ENCODE results near the gene STMN3.
A peak's percentile ranks its signal among the peaks of the same experiment; 100 is the strongest.
"Not testable (repeated sequence)": the region's sequence is repeated elsewhere in the genome, so short reads cannot be mapped to it uniquely, and the experiment has no call there.

STMN3 gene

DNA sequence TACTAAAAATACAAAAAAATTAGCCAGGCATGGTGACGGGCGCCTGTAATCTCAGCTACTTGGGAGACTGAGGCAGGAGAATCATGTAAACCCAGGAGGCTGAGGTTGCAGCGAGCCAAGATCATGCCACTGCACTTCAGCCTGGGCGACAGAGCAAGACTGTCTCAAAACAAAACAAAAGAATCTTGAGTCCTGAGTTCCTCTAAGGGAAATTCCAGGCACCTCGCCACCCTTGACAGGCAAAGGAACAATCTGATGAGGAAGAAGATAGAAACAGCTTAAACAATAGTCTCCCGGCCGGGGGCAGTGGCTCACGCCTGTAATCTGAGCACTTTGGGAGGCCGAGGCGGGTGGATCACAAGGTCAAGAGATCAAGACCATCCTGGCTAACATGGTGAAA lies 21.8 kb downstream of the STMN3 start:
- DNase-seq: not testable (repeated sequence)

DNA sequence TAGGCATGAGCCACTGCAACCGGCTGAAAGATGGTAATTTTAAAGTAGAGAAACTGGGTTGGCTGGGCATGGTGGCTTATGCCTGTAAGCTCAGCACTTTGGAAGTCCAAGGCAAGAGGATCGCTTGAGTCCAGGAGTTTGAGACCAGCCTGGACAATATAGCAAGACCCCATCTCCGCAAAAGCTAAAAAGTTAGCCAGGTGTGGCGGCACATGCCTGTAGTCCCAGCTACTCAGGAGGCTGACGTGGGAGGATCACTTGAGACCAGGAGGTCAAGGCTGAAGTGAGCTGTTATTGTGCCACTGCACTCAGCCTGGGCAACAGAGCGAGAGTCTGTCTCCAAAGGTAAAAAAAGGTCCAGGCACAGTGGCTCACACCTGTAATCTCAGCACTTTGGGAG lies 22.3 kb downstream of the STMN3 start:
- not testable (repeated sequence) for DNase-seq

DNA sequence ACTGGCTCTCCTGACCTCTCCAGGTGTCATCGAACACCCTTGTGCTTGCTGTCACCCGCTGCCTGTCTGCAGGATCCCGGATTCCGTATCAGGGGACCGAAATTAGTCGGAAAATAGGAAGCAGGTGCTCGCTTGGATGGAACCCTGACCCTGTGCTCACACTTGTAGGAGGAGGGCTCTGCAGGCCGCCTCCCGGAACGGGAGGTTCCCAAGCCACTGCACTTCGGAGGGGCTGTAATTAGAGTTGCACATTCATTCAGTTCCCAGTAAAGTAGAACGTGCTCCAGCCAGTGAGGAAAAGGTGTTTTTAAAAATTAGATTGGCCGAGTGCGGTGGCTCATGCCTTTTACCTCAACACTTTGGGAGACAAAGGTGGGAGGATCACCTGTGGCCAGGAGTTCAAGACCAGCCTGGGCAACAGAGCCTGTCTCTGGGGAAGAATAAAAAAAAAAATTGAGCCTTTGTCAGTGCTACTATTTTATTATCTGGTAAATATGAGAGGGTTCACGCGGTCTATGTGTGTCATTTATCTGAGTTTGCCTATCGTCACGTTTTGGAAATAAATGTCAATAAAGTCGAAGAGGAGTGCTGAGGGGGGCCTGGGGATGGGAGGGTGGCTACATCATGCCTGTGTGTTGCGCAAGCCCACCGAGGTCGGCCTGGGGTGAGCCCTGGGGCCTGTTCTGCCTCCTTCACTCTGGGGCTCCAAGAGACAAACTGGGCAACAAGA lies 24.8 kb downstream of the STMN3 start:
- no peak for DNase-seq

DNA sequence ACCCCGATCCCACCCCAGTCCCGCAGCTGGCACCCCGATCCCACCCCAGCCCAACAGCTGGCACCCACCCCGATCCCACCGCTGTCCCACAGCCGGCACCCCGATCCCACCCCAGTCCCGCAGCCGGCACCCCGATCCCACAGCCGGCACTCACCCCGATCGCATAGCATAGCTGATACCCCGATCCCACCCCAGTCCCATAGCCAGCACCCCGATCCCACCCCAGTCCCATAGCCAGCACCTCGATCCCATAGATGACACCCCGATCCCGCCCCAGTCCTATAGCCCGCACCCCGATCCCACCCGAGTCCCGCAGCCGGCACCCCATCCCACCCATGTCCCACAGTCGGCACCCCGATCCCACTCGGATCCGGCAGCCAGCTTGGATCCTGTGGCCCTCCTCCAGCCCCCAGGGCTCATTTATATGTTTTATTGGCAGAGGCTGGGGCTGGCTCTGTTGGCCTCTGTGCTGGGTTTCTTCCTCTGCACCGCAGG lies 25.4 kb downstream of the STMN3 start:
- DNase-seq: no peak

DNA sequence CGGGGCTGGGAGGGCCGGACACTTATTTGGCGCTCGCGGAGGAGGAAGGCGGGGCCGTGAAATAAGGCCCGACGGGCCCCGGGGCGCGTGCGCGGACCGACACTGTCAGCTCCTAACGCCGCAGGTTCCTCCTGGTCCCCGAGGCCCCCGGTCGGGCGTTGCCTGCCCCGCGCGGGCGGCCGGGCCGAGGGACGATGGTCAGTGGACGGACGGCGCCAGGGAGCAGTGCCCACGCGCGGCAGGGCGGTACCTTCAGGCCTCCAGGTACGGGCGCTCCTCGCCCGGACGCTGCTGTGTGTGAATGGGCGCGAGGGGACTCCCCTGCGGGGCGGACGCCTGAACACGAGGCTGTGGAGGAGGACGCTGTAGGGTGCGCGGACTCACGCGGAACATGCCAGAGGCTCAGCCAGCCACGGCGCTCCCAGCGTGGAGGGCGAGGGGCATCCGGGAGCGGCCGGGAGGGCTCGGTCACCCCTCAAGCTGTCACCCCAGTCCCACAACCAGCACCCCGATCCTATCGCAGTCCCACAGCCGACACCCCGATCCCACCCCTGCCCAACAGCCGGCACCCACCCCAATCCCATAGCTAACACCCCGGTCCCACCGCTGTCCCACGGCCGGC lies 26.0 kb downstream of the STMN3 start:
- DNase-seq: peak; percentile 89

DNA sequence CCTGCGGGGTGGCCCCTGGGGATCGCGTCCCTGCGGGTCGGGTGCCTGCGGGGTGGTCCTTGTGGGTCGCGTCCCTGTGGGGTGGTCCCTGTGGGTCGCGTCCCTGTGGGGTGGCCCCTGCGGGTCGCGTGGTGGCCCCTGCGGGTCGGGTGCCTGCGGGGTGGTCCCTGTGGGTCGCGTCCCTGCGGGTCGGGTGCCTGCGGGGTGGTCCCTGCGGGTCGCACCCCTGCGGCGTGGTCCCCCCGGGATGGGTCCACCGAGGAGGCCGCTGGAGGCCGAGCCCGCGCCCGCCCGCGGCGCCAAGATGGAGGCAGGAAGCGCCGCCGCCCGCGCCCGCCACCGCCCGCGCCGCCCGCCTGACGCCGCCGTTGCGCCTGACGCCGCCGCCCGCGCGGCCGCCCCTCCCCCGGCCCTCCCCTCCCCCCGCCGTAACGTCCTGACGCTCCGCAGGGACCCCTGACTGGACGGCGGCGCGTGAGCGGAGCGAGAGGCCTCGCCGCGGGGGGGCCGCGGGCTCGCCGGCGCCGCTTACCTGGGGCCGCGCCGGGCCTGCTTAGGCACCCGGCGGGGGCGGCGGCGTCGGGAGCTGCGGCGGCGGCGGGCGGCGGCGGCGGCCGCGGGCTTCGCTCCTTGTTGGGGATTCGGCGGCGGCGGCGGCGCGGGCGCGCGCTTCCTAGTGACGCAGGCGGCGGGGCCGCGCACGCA lies 26.6 kb downstream of the STMN3 start, which contains the start of gene GMEB2:
Gene GMEB2, minus strand, starts transcription at position 678 of the 705 bp plus-strand sequence. CDS start 7,704 bp downstream, outside the sequence.
- DNase-seq: no peak

DNA sequence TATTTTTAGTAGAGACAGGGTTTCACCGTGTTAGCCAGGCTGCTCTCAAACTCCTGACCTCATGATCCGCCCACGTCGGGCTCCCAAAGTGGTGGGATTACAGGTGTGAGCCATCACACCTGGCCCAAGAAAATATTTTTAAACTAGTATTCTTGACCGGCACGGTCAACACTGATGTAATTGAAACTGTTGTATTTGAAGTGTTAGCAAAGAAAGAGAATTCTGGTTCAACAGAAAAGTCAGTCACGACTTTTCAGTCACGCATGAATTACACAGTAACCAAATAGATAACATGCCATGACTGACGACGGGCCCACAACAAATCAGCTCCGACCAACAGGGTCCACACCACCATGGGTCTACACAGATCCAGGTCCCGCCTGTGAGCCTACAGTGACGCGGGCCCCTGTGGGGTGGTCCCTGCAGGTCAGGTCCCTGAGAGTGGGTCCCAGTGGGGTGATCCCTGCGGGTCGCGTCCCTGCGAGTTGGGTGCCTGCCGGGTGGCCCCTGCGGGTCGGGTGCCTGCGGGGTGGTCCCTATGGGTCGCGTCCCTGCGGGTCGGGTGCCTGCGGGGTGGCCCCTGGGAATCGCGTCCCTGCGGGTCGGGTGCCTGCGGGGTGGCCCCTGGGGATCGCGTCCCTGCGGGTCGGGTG lies 27.3 kb downstream of the STMN3 start:
- no peak for DNase-seq

DNA sequence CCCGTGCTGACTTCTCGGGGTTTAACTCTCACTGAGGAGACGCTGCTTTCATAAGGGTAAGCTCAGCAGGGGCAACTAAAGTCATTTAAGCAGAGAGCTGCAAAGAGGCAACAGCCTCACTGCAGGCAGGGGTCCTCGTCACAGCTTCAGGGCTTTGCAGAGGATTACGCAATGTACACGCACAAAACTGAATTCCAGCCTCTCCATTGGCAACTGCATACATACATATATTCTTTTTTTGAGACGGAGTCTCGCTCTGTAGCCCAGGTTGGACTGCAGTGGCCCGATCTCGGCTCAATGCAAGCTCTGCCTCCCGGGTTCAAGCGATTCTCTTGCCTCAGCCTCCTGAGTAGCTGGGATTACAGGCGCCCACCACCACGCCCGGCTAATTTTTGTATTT lies 28.7 kb downstream of the STMN3 start:
- no peak for DNase-seq

DNA sequence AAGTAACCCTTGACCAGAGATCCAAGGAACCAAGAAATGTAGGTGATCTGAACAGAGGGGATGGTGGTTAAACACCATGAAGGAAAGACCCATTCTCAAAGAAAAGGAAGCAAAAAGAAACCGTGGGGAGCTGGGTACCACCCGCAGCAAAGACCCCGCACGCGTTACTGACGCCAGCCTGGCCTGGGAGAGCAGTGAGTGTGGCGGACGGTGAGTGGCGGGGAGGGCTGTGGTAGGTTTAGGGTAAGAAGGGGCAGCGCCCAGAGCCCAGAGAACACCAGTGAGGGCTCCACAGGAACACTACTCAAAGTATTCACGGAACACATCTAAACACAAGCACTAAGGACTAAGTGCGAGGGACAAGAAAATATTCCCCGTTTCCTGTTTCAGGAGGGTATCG lies 30.5 kb downstream of the STMN3 start:
- DNase-seq: no peak

DNA sequence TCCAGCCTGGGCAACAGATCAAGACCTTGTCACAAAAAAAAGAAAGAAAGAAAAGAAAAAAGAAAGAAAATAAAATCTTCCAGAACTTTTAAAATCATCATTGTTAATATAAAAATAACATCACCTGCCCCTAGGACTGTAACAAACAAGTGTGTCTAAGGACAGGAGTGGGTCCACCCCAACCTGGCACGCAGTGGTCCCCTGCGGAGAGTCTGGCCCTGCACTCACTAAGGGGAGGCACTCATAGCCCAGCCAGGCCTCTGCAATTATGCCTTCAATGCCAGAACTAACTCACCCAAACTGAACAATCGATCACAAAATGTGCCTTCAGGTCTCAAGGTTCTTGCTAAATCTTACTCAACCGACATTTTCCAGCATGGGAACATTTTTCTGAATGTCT lies 31.1 kb downstream of the STMN3 start:
- DNase-seq: no peak

DNA sequence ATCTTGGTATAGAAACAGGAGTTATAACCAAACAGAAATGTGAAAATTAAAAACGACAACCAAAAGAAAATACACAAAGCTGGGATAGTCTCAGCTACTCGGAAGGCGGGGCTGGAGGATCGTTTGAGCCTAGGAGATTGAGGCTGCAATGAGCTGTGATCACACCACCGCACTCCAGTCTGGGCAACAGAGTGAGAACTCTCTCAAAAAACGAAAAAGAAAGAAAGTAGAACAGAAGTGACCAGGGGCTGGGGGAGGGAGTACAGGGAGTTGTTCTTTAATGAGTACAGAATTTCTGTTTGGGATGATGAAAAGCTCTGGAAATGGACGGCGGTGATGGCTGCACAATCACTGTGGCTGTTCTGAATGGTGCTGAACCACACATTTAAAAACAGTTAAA lies 32.2 kb downstream of the STMN3 start:
- no peak for DNase-seq

DNA sequence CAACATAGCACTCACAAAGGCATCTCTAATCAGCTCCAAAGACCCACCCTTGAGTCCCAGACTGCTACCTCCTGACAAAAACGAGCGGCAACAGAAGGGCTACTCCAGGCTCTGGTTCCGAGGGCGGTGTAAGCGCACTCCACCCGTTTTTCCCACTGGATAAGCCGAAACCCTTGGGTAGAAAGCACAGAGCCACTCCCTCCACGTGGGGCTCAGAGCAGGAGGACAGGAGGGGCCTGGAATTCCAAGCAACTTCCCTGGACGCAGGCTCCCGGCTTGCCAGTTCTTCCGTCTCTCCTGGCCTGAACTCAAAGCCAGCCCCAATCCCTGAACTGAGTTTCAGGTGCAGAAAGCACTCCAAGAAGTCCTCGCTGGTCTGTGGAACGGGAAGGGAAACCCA lies 33.7 kb downstream of the STMN3 start:
- no peak for DNase-seq

DNA sequence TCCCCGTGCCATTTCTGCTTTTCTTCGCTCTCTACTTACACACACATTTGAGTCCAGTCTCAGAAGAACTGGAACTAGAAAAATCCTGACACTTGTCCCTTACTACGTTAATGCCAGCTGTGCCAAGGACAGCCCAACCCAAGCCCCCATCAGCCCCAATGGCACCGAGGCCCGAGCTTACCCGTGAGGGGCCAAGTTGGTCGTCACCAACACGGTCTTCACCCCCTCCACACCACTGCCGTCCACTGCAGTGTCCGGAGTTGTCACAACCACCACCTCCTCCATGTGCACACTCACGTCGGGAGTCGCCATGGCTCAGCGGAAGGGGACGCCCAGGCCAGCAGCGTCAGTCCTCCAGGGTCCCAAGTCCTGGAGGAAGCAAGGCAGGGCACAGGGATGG lies 34.1 kb downstream of the STMN3 start:
- DNase-seq: no peak

DNA sequence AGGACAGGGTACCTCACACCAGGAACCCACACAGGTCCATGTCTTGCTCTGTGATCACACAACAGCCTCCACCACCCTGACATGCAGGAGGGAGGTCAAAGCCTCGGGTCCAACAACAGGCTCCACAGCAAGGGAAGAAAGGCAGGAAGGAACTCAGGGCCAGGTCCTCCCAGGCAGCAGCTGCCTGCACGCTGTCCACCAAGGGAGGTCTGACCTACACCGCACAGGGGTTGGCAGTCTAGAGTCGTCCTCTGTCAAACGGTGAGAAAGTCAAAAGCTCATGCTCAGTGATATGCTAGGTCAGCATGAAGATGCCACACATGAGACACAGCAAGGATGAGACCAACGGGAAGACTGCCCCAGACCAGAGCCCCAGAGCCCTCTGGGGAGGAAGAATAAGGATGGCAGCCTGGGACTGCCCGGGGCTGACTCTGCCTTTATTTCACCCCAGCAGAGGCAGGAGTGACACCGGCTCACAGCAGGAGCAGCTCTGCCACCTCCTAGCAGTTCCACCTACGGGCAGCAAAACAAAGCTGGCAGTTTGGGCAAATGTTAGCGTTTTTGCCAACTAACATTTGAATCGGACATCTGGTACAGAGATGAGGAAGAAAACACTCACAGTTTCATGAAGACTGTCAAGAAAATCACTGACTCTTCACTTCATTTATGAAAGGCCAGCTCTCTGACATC lies 34.8 kb downstream of the STMN3 start:
- DNase-seq: no peak

DNA sequence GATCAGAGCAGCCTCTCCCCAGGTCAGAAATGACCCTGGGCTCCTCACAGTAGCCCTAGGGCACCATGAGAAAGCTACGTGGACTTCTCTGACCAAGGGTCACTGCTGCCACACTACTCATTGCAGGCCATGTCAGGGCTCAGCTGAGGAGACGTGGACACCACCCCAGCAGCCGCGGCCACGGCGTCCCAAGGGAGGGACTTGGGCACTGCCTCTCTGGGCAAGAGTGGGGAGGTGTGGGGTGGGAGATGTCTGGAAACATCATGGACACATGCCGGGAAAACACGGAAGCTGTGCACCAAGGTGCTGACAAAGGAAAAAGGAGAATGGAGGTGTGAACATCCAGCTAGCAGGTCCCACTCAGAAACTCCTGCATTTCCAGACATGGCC lies 35.4 kb downstream of the STMN3 start:
- no peak for DNase-seq

DNA sequence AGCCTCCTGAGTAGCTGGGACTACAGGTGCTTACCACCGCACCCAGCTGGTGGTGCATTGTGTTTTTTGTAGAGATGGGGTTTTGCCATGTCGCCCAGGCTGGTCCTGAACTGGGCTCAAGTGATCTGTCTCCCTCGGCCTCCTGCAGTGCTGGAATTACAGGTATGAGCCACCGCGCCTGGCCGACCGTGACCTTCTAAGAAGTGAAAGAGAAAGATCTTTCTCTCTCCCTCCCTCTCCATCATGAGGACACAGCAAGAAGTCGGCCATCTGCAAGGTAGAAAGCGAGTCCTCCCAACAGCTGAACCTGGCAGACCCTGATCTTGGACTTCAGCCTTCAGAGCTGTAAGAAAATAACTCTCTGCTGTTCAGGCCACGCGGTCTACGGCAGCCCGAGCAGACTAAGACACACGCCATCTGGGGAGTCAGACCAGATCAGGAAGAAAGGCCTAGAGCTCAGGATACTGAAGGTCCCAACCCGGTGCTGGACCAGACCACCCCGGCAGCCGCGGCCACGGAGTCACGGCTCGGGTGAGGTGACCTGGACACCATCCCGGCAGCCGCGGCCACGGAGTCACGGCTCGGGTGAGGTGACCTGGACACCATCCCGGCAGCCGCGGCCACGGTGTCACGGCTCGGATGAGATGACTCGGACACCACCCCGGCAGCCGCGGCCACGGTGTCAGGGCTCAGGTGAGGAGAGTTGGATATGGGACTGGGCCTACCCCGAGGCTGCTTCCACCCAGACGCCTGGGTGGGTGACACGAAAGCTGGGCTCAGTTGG lies 35.9 kb downstream of the STMN3 start:
- no peak for DNase-seq

DNA sequence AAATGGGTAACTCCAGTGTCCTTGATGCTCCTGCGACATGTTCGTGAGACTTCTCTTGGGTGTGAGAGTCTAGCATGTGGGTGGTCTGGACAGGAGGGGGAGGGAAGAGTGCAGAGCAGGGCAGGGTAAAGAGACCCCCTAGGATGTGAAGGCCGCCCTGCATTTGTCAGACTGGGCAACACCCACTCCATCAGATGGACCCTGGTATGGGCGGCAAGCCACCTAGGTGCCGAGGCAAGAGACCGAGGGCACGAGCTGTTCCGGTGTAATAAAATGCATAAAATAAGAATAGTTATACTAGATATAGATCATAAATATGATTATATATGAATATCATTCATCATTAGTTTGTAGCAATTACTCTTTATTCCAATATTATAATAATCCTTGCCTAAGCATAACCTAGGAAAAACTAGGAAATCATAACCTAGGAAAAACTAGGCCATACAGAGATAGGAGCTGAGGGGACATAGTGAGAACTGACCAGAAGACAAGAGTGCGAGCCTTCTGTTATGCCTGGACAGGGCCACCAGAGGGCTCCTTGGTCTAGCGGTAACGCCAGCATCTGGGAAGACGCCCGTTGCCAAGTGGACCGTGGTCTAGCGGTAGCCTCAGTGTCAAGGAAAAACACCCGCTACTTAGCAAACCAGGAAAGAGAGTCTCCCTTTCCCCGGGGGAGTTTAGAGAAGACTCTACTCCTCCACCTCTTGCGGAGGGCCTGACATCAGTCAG lies 39.2 kb downstream of the STMN3 start:
- not testable (repeated sequence) for DNase-seq

DNA sequence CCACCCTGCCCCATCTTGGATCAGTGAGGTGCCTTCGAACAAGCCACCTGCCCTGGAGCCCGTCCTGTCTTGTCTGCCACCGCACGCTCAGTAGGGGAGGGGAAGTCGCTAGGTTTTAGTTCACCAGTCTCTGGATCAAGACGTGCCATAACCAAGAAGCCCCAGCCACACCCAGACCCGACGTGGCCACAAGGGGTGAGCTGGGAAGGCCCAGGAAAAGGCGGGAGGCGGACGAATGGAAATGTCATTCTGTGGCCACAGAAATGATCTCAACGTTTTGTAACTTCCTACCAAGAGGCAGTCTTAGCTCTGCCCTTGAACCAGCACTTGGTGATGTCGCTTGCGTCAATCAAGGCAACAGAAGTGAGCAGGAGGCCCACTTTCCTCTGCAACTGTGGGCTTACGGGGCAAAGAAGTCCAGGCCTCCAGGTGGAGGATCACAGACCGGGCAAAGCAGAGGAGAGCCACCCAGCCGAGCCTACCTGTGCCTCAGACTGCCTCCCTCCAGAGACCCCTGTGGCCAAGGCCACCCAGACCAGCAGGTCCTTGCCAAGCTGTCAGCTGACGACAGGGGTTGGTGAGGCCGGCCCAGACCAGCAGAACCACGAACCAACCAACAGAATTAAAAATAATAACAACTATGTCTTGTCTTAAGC lies 40.8 kb downstream of the STMN3 start:
- DNase-seq: no peak

DNA sequence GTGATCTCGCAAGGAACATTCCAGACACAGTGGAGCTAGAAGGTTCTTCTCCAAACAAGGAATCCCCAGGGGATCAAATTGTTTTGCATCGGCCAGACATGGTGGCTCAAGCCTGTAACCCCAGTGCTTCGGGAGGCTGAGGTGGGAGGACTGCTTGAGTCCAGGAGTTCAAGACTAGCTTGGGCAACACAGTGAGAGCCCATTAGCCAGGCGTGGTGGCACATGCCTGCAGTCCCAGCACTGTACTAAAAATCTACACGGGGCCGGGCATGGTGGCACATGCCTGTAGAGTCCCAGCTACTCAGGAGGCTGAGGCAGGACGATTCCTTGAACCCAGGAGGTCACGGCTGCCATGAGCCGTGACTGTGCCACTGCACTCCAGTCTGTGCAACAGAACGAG lies 41.6 kb downstream of the STMN3 start:
- no peak for DNase-seq

DNA sequence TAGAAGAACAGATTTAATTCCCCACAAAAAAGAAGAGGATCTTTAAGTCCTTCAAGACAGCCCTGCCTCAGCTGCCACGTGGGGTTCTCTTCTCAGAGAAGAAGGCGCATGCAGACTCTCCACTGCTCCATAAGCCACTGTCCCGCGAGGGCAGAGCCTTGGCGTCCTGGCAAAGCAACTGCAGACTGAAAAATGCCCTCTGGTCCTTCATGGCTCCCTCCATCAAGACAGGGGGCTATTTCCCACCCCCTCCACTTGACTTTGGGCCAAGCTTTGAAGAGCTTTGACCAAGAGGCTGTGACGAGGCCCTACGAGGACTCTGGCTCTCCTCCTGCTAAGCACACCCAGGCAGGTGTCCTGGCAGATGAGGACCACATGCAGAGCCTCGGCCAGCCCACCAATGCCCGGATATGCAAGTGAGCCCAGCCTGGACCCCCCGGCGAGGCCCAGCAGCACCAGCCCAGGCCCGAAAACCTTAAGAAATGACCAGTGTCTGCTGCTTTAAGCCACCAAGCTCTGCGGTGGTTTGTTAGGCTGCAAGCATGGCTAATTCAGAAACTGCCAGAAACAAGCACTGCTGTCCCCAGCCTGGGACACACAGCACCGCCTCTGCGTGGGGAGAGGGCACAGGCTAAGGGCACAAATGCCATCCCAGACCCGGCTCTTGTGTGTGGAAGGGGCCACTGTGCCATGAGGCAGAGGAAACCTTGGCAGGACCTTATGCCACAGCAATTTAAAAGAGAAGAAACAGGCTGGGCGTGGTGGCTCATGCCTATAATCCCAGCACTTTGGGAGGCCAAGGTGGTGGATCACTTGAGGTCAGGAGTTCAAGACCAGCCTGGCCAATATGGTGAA lies 42.4 kb downstream of the STMN3 start:
- DNase-seq: no peak

Measured in effector CD4-positive, alpha-beta T cell (primary cell).